Fibroblast of the aortic adventitia (primary cell): ENCODE results near the gene CAMK1D. TPM values are rescaled to one million over a fixed set of nuclear protein-coding genes. Genes with fewer than 3 reads are reported as not detected.

Experiments used
- DNase-seq: peaks from one replicate; pipeline ENCODE4 v3.0.0-alpha.2; 2010; ENCODE audit warnings: low read depth
- H3K4me3 ChIP-seq: 2 replicates; pipeline ENCODE4 v1.5.1; 2011; ENCODE audit warnings: low read depth, mild to moderate bottlenecking, control low read depth, low read length, moderate library complexity
- CTCF ChIP-seq: IDR thresholded peaks from 2 replicates; pipeline ENCODE4 v1.5.1; 2011; ENCODE audit warnings: mild to moderate bottlenecking, low read length, control low read depth, inconsistent platforms; ENCODE audit not compliant: insufficient read depth
- total RNA-seq: library from RNA; depleted of rRNA; stranded (reverse); fragments of >200 nt; gene quantifications from 2 replicates; pipeline ENCODE4 v1.2.3, GENCODE V29; 2012; ENCODE audit warnings: low replicate concordance

Gene CAMK1D
- total RNA-seq, 1 donor, result 9.8 TPM

DNA sequence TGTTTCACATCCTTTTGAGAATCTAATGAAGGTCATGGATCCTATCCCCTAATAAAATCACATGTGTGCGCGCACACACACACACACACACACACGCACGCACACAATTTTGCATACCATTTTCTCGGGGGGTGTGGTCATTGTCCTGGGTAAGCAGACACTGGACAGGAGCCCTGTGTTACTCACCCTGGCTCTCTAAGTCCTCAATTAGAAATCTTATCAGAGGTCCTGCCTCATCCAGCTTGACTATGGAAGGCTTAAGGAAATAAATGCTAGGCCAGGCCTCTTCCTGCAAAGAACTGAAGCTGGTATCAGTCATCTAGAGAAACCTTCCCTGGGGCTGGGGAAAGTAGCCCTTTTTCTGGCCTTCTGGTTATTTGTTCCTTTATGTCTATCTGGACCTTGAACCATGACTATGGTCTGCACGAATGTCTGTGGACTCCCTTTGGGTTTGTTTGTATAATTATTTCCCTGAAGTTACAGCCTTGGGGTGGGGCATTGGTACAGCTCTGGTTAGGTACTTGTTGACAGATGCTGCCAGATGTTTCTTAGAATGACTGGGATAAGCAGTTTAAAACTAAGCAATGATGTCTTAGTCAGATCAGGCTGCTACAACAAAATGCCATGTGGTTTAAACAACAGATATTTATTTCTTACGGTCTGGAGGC, 443.7 kb downstream of the CAMK1D start:
- no peak for TF ChIP-seq CTCF
- H3K4me3 ChIP-seq, result no peak overlapping the region
- DNase-seq, result no peak

DNA sequence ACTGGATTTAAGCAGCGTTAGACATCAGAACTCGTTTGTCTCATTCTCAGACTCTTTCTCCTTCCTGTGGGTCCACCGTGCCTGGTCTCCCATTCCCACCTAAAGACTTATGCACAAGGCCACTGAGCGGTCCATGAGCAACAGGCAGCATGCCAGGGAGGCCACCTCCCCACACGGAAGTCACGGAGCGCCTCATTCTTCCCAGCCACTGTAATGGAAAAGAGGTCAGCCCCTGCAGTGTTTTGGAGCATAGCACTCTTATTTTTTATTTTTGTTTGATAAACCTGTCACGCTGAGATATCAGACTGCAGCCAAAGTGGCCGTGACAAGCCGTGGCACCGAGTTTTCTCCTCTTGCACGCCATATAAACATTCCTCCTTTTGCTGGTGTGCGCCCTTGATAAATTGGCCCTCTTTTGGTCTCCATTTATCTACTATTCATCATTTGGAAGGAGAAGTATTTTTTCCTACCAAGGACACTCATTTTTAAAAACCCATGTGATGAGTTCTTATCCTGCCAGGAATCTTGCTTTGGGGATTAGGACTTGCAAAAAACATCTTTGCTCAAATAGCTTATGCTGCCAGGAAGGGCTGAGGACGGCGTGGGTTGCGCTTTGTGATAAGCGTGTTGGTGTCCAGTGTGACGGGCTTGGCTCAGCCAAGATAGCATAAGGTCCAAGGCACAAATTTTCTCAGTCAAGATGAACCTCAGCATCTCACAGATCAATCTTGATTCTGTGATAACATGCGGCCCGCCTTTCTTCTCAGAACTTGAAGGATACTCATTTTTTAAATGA, 446.2 kb downstream of the CAMK1D start:
- DNase-seq, result peak; percentile 11
- no peak for TF ChIP-seq CTCF
- no peak overlapping the region for H3K4me3 ChIP-seq

GRCh38 chr10:12796401-12797160, 447.2 kb downstream of the CAMK1D start:
- no peak for DNase-seq
- TF ChIP-seq CTCF, result no peak
- no peak overlapping the region for H3K4me3 ChIP-seq

GRCh38 chr10:12797471-12798262, 448.3 kb downstream of the CAMK1D start:
- TF ChIP-seq CTCF, result no peak
- no peak overlapping the region for H3K4me3 ChIP-seq
- DNase-seq, result peak; percentile 9

- no peak for DNase-seq
- no peak overlapping the region for H3K4me3 ChIP-seq
- TF ChIP-seq CTCF, result no peak
These were observed 449.8 kb downstream of the CAMK1D start for GRCh38 chr10:12799144-12799543.

GRCh38 chr10:12799714-12800113, 450.4 kb downstream of the CAMK1D start:
- no peak for TF ChIP-seq CTCF
- DNase-seq, result no peak
- H3K4me3 ChIP-seq, result no peak overlapping the region
